Ovary (tissue), 9 donors: ENCODE results near the gene UGT3A2. TPM values are rescaled to one million over a fixed set of nuclear protein-coding genes. Genes with fewer than 3 reads are reported as not detected.

Experiments used
- DNase-seq, 5 donors: peaks; one replicate each; pipeline ENCODE4 v3.0.0-alpha.2; 2019 to 2020
- H3K27ac ChIP-seq, 2 donors: fragments of 200-600 bp; one replicate each; pipeline versions ENCODE4 v1.5.1 to v1.8.0; 2019 to 2022
- H3K27me3 ChIP-seq: fragments of 200-600 bp; one replicate; pipeline ENCODE4 v1.8.0; 2022
- H3K36me3 ChIP-seq: fragments of 200-600 bp; sonication (generic); one replicate; pipeline ENCODE4 v1.5.1; 2019
- H3K4me1 ChIP-seq: one replicate; pipeline ENCODE4 v1.8.1; 2013; ENCODE audit warnings: mild to moderate bottlenecking, moderate library complexity; ENCODE audit not compliant: insufficient read depth
- H3K4me3 ChIP-seq: fragments of 200-600 bp; sonication (generic); one replicate; pipeline ENCODE4 v1.5.1; 2017
- H3K9me3 ChIP-seq, 2 donors: fragments of 200-600 bp in 1 of 2; sonication (generic) in 1 of 2; one replicate each; pipeline versions ENCODE4 v1.5.1 to v1.8.1; 2013 to 2019; ENCODE audit warnings: mild to moderate bottlenecking in 1 of 2, moderate library complexity in 1 of 2
- CTCF ChIP-seq, 3 donors: fragments of 450-650 bp in 2 of 3; fragments of 200-600 bp in 1 of 3; IDR thresholded peaks; one replicate each; pipeline versions ENCODE4 v1.5.1 to v1.8.0; 2016 to 2022; ENCODE audit warnings: antibody characterized with exemption in 3 of 3, mild to moderate bottlenecking in 1 of 3
- EP300 ChIP-seq: sonication (generic); formaldehyde crosslinking; IDR thresholded peaks from one replicate; pipeline ENCODE4 v1.6.1; 2017; ENCODE audit warnings: antibody characterized with exemption
- POLR2A ChIP-seq: fragments of 450-650 bp; IDR thresholded peaks from one replicate; pipeline ENCODE4 v1.6.1; 2017; ENCODE audit warnings: antibody characterized with exemption, mild to moderate bottlenecking, moderate library complexity
- WGBS, 3 donors: extraction: QIAGEN DNeasy Blood & Tissue Kit in 1 of 3; methylation state at CpG; one replicate each; pipeline versions ENCODE4 v1.1.5 to v1.1.7; 2013 to 2017; 5-methylcytosine and 5-hydroxymethylcytosine counted together
- intact Hi-C, 4 donors: fragments of 100-400 bp; cut with DNase I; formaldehyde crosslinking; loops; one replicate each; pipeline versions ENCODE4 v1.11.0 to v1.15.1; 2022 to 2023
- polyA plus RNA-seq, 2 donors: library from polyadenylated mRNA; stranded (reverse); fragments of 200-250 nt in 1 of 2; fragments of 350-450 nt in 1 of 2; fragmentation: Illumina TruSeq in 1 of 2; extraction: RNeasy Lipid Tissue Mini Kit (QIAGEN cat#74804) in 1 of 2; gene quantifications; one replicate each; pipeline ENCODE4 v1.2.3, GENCODE V29; 2013 to 2014
- total RNA-seq, 7 donors: library from RNA; depleted of rRNA in 2 of 7; stranded (reverse); fragments of >200 nt in 2 of 7; fragmentation: NEBNext Ultra II Directional in 3 of 7; extraction: Animal tissue kit (Norgen Biotek cat#: 25700) in 3 of 7; gene quantifications; one replicate each; pipeline versions ENCODE4 v1.1.0 to v1.2.4, GENCODE V29; 2016 to 2023
- donor health status: DM: no; HTN: no; CAD: no; lungs with moderate emphysema.
- donor health status: DM: no; HTN: no; CAD: no.
- donor health status: Bipolar disorder and iron deficiency.
- donor health status: DM: yes; HTN: yes; CAD: no.
- donor health status: DM: no; HTN: no; CAD: no.
- donor health status: DM: yes; HTN: yes; CAD: no.

UGT3A2 gene
- total and polyA plus RNA-seq, 9 donors: 0.23 TPM; not detected in 8

- H3K9me3 ChIP-seq: no peaks in the 10 kb centered on the region
- TF ChIP-seq EP300: no peak
- no peak for TF ChIP-seq CTCF (IDR thresholded peaks at IDR 0.05)
- no peak for TF ChIP-seq POLR2A
- no peak overlapping the region for H3K27ac ChIP-seq
- WGBS, 3 donors: 73 to 93% (median 83%) methylated on average over 6 of the region's 6 CpGs
- intact Hi-C loops: no loop called here
- H3K27me3 ChIP-seq: no peaks in the 10 kb centered on the region
- DNase-seq: no peak
- H3K4me1 ChIP-seq: no peaks in the 10 kb centered on the region
- H3K36me3 ChIP-seq: no peaks in the 10 kb centered on the region
- no peak overlapping the region for H3K4me3 ChIP-seq
Observed at GRCh38 chr5:36031223-36031622, 35.5 kb downstream of the UGT3A2 start.

- no peak overlapping the region for H3K27ac ChIP-seq
- H3K27me3 ChIP-seq: no peaks in the 10 kb centered on the region
- H3K4me3 ChIP-seq: no peak overlapping the region
- TF ChIP-seq EP300 (no peak), CTCF (IDR thresholded peaks at IDR 0.05) (no peak), POLR2A (no peak)
- no peaks in the 10 kb centered on the region for H3K36me3 ChIP-seq
- no peaks in the 10 kb centered on the region for H3K4me1 ChIP-seq
- no peaks in the 10 kb centered on the region for H3K9me3 ChIP-seq
- WGBS, 3 donors: 92 to 95% (median 95%) methylated on average over 1 of the region's 1 CpG
- no peak for DNase-seq
- intact Hi-C loops: no loop called here
Observed at GRCh38 chr5:36029914-36030313, 36.8 kb downstream of the UGT3A2 start.

GRCh38 chr5:36028816-36029465, 37.7 kb downstream of the UGT3A2 start:
- no peaks in the 10 kb centered on the region for H3K27me3 ChIP-seq
- no peak overlapping the region for H3K4me3 ChIP-seq
- WGBS, 3 donors: 71 to 83% (median 76%) methylated on average over 5 of the region's 5 CpGs
- H3K36me3 ChIP-seq: no peaks in the 10 kb centered on the region
- no peak for DNase-seq
- H3K27ac ChIP-seq: no peak overlapping the region
- H3K9me3 ChIP-seq: no peaks in the 10 kb centered on the region
- no peaks in the 10 kb centered on the region for H3K4me1 ChIP-seq
- intact Hi-C loops: no loop called here
- no peak for TF ChIP-seq CTCF (IDR thresholded peaks at IDR 0.05)
- TF ChIP-seq POLR2A: no peak
- TF ChIP-seq EP300: no peak

- WGBS, 3 donors: 79 to 87% (median 82%) methylated on average over 8 of the region's 8 CpGs
- DNase-seq: no peak
- intact Hi-C loops: no loop called here
Observed at GRCh38 chr5:36027711-36028110, 39.0 kb downstream of the UGT3A2 start.

More at GRCh38 chr5:36027711-36028110, 39.0 kb downstream of the UGT3A2 start:
- Histone ChIP-seq H3K36me3 (no peaks in the 10 kb centered on the region), H3K27ac (no peak overlapping the region), H3K4me3 (no peak overlapping the region), H3K27me3 (no peaks in the 10 kb centered on the region), H3K9me3 (no peaks in the 10 kb centered on the region), H3K4me1 (no peaks in the 10 kb centered on the region)
- no peak for TF ChIP-seq CTCF (IDR thresholded peaks at IDR 0.05)
- no peak for TF ChIP-seq EP300
- TF ChIP-seq POLR2A: no peak
